ENCODE measurements around the gene DUS2.

Gene DUS2

DNA sequence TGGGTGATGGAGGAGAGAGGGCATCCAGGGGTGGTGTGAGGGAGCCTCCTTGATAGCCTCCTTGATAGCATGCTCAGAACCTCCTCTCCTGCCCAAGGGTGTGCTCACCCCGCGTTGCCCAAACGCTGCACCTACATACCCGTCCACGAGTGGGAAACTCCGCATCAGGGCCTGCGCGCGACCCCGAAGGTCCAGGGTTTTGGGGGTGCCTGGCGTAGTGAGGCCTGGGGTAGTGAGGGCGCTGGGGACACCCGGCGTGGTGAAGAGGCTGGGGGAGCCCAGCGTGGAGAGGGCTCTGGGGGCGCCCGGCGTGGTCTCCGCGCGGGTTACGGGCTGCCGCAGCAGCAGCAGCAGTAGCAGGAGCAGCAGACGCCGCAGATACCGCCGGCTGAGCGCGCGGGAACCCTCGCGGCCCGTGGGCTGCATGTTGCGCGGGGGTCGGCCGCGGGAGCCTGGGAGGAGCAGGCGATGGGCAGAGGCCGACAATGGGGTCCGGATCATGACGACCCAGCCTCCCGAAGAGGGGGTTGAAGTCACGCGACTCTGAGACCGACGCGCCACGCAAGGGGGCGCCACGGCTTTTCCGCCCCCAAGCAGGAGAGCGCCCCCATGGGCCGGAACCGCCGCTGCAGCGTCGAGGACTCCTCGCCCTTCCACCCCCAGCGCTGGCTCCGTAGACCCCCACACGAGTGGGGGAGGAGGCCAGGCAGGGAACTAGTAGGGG, 43.0 kb upstream of the DUS2 start, which contains the start of gene DPEP3:
TSS of gene DPEP3 (minus strand) at position 545 of the 724 bp plus-strand sequence. CDS start at position 426, 119 bp downstream.
- no peaks in the 10 kb centered on the region for H3K36me3 ChIP-seq (replicated peaks)
- H3K27ac ChIP-seq: no peak within 1 kb of the TSS
- TF ChIP-seq, protein P1, sequence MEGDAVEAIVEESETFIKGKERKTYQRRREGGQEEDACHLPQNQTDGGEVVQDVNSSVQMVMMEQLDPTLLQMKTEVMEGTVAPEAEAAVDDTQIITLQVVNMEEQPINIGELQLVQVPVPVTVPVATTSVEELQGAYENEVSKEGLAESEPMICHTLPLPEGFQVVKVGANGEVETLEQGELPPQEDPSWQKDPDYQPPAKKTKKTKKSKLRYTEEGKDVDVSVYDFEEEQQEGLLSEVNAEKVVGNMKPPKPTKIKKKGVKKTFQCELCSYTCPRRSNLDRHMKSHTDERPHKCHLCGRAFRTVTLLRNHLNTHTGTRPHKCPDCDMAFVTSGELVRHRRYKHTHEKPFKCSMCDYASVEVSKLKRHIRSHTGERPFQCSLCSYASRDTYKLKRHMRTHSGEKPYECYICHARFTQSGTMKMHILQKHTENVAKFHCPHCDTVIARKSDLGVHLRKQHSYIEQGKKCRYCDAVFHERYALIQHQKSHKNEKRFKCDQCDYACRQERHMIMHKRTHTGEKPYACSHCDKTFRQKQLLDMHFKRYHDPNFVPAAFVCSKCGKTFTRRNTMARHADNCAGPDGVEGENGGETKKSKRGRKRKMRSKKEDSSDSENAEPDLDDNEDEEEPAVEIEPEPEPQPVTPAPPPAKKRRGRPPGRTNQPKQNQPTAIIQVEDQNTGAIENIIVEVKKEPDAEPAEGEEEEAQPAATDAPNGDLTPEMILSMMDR (IDR thresholded peaks at IDR 0.05; ENCODE audit: low read depth, low read length, missing control alignments): peak; percentile 56
- in situ Hi-C loops (cut with HindIII; ENCODE audit: low pct_ligation_motif_present, low sequenced_read_pairs): no loop called here
- no peak for DNase-seq
- H3K4me3 ChIP-seq (ENCODE audit: low read depth, low read length): no peak within 1 kb of the TSS
- H3K27me3 ChIP-seq (replicated peaks): no peaks in the 10 kb centered on the region

DNA sequence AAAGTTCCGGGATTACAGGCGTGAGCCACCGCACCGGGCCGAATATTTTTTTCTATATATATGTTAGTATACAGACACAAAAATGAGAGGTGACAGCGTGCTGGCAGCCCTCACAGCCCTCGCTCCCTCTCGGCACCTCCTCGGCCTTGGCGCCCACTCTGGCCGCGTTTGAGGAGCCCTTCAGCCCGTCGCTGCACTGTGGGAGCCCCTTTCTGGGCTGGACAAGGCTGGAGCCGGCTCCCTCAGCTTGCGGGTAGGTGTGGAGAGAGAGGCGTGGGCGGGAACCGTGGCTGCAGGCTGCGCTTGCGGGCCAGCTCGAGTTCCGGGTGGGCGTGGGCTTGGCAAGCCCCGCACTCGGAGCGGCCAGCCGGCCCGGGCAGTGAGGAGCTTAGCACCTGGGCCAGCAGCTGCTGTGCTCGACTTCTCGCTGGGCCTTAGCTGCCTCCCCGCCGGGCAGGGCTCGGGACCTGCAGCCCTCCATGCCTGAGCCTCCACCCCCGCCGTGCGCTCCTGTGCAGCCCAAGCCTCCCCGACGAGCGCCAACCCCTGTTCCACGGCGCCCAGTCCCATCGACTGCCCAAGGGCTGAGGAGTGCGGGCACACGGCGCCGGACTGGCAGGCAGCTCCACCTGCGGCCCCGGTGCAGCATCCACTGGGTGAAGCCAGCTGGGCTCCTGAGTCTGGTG, 40.9 kb upstream of the DUS2 start:
- Histone ChIP-seq H3K27me3 (replicated peaks) (no peaks in the 10 kb centered on the region), H3K4me3 (ENCODE audit: low read depth, low read length) (no peak overlapping the region), H3K36me3 (replicated peaks) (no peaks in the 10 kb centered on the region), H3K27ac (no peak overlapping the region)
- in situ Hi-C loops (cut with HindIII; ENCODE audit: low pct_ligation_motif_present, low sequenced_read_pairs): no loop called here
- TF ChIP-seq, protein P1 (IDR thresholded peaks at IDR 0.05; ENCODE audit: low read depth, low read length, missing control alignments): no peak
- DNase-seq: no peak

DNA sequence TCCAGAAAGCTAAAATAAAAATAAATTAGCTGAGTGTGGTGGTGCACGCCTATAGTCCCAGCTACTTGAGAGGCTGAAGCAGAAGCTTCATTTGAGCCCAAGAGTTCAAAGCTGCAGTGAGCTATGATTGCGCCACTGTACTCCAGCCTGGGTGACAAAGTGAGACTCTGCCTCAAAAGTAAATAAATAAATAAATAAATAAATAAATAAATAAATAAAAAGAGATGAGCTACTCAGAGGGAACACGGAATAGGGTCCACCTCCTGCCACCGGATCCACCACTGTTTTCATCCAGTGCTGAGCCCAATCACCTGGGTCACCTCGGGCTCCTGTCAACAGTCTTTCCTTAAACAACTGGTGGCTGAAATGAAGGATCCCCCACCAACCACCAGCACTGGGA, 36.1 kb upstream of the DUS2 start:
- in situ Hi-C loops (cut with HindIII; ENCODE audit: low pct_ligation_motif_present, low sequenced_read_pairs): no loop called here
- H3K36me3 ChIP-seq (replicated peaks): no peaks in the 10 kb centered on the region

DNA sequence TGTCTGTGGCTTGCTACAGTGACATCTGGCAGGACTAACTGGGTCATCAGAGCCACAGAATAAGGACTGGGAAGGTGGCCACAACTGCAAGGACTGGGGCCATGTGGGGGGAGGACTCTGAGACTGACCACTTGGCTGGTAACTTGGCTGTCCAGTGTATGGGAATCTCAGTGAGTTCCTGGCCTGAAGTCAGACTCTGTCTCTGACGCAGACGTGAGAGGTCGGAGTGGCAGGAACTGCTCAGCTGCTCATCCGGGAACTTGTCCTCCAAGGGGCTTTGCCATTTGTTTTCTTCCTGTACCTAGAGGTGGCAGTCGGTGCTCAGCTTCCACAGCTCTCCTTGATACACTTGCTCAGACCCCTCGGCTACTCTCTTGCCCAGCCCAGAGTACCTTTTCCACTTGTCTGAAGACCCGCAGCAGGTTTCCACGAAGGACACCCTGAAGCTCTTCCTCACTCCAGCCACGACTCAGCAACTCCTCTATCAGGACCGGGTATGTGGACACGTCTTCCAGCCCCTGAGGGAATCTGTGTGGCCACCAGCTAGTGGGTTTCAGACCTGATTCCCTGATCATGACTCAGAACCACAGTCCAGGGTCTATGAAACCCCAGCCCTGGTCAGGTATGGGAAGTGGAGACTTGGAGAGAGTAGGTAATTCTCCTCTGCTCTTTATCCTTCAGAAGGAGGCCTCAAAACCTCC, 35.5 kb upstream of the DUS2 start:
- H3K4me3 ChIP-seq (ENCODE audit: low read depth, low read length): no peak overlapping the region
- H3K27me3 ChIP-seq (replicated peaks): no peaks in the 10 kb centered on the region
- H3K27ac ChIP-seq: no peak overlapping the region
- no peaks in the 10 kb centered on the region for H3K36me3 ChIP-seq (replicated peaks)
- in situ Hi-C loops (cut with HindIII; ENCODE audit: low pct_ligation_motif_present, low sequenced_read_pairs): no loop called here
- no peak for DNase-seq
- TF ChIP-seq, protein P1 (IDR thresholded peaks at IDR 0.05; ENCODE audit: low read depth, low read length, missing control alignments): no peak

More for the DNA sequence above, 36.1 kb upstream of the DUS2 start:
- Histone ChIP-seq H3K27me3 (replicated peaks) (no peaks in the 10 kb centered on the region), H3K4me3 (ENCODE audit: low read depth, low read length) (no peak overlapping the region), H3K27ac (no peak overlapping the region)
- no peak for DNase-seq
- TF ChIP-seq, protein P1 (IDR thresholded peaks at IDR 0.05; ENCODE audit: low read depth, low read length, missing control alignments): no peak

DNA sequence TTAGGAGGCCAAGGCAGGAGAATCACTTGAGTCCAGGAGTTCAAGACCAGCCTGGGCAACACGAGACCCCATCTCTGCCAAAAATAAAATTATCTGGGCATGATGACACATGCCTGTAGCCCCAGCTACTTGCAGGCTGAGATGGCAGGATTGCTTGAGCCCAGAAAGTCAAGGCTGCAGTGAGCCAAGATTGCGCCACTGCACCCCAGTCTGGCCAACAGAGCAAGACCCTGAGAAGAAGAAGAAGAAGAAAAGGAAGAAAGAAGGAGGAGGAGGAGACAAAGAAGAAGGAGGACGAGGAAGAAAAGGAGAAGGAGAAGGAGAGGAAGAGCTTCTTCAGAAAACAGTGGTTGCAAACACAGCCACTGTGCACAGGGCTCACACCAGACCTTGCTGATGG, 34.4 kb upstream of the DUS2 start:
- TF ChIP-seq, protein P1 (IDR thresholded peaks at IDR 0.05; ENCODE audit: low read depth, low read length, missing control alignments): no peak
- H3K27me3 ChIP-seq (replicated peaks): no peaks in the 10 kb centered on the region
- H3K4me3 ChIP-seq (ENCODE audit: low read depth, low read length): no peak overlapping the region
- in situ Hi-C loops (cut with HindIII; ENCODE audit: low pct_ligation_motif_present, low sequenced_read_pairs): no loop called here
- DNase-seq: no peak
- H3K36me3 ChIP-seq (replicated peaks): no peaks in the 10 kb centered on the region
- H3K27ac ChIP-seq: no peak overlapping the region

Measured in brain microvascular endothelial cell (primary cell).